ENCODE measurements around the gene MARCHF6.

DNA sequence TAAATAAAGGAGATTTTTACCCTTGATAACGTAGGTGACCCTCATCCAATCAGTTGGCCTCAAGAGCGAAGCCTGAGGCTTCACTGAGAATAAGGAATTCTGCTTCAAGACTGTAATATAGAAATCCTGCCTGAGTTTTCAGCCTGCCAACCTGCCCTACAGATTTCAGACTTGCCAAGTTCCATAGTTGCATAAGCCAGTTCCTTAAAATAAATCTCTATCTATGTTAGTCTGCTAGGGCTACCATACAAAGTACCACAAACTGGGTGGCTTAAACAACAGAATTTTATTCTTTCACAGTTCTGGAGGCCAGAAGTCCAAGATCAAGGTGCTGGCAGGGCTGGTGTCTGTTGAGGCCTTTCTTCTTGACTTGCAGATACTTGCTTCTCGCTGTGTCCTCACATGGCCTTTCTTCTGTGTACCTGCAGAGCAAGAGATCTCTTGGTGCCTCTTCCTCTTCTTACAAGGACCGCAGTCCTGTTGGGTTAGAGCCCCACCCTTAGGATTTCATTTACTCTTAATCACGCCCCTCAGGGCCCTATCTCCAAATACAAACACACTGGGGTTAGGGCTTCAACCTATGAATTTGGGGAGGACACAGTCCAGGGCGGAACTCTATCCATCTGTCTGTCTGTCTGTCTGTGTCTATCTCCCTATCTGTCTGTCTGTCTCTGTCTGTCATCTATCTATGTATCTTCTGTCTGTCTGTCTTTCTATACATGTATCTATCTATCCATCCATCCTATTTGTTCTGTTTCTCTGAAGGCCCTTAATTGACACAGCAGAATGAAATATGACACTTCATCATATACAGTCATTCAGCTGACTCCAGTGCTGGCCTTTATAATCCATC, 28.8 kb upstream of the MARCHF6 start:
- TF ChIP-seq CTCF (IDR thresholded peaks at IDR 0.05 in 2 of 3, conservative IDR thresholded peaks at IDR 0.05 in 1 of 3; ENCODE audit: insufficient read depth in 2 of 3, low read depth in 1 of 3, low read length in 3 of 3), result peak in 1 of 3 experiments; percentile 15; a peak in 1 of 6 replicates
- TF ChIP-seq FOSL1 (tag; conservative IDR thresholded peaks at IDR 0.05), result no peak
- TF ChIP-seq, protein P1, sequence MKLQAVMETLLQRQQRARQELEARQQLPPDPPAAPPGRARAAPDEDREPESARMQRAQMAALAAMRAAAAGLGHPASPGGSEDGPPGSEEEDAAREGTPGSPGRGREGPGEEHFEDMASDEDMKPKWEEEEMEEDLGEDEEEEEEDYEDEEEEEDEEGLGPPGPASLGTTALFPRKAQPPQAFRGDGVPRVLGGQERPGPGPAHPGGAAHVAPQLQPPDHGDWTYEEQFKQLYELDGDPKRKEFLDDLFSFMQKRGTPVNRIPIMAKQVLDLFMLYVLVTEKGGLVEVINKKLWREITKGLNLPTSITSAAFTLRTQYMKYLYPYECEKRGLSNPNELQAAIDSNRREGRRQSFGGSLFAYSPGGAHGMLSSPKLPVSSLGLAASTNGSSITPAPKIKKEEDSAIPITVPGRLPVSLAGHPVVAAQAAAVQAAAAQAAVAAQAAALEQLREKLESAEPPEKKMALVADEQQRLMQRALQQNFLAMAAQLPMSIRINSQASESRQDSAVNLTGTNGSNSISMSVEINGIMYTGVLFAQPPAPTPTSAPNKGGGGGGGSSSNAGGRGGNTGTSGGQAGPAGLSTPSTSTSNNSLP (IDR thresholded peaks at IDR 0.05; ENCODE audit: borderline replicate concordance, low read depth, low read length), result 0 out of 2 replicates have a peak, but pooled peaks have one; percentile 30
- no peak for TF ChIP-seq FOXM1 (IDR thresholded peaks at IDR 0.05; ENCODE audit: low read depth)
- TF ChIP-seq FOXM1 (CRISPR knock-in tag; IDR thresholded peaks at IDR 0.05; ENCODE audit: low read depth), result no peak
